HUES6 (cell line): ENCODE data around the gene KIF18B.
"Not testable (repeated sequence)": the region's sequence is repeated elsewhere in the genome, so short reads cannot be mapped to it uniquely, and the experiment has no call there.

Source experiments
- H3K27ac ChIP-seq: 2 replicates; pipeline ENCODE4 v1.7.0; 2013; ENCODE audit warnings: low read depth, mild to moderate bottlenecking, low read length, inconsistent platforms
- H3K27me3 ChIP-seq: 2 replicates; pipeline ENCODE4 v1.6.1; 2013; ENCODE audit warnings: low read length; ENCODE audit not compliant: control insufficient read depth, insufficient read depth
- H3K36me3 ChIP-seq: 2 replicates; pipeline ENCODE4 v1.6.1; 2013; ENCODE audit warnings: low read length; ENCODE audit not compliant: control insufficient read depth, insufficient read depth
- H3K4me1 ChIP-seq: 2 replicates; pipeline ENCODE4 v1.6.1; 2013; ENCODE audit warnings: low read length; ENCODE audit not compliant: control insufficient read depth, insufficient read depth
- H3K4me3 ChIP-seq: 2 replicates; pipeline ENCODE4 v1.5.1; 2013; ENCODE audit warnings: low read depth, low read length
- H3K9ac ChIP-seq: one replicate; pipeline ENCODE4 v1.6.1; 2013; ENCODE audit warnings: mild to moderate bottlenecking, low read length
- H3K9me3 ChIP-seq: 2 replicates; pipeline ENCODE4 v1.6.1; 2013; ENCODE audit warnings: low read depth, low read length; ENCODE audit not compliant: control insufficient read depth, insufficient read depth

KIF18B gene

DNA sequence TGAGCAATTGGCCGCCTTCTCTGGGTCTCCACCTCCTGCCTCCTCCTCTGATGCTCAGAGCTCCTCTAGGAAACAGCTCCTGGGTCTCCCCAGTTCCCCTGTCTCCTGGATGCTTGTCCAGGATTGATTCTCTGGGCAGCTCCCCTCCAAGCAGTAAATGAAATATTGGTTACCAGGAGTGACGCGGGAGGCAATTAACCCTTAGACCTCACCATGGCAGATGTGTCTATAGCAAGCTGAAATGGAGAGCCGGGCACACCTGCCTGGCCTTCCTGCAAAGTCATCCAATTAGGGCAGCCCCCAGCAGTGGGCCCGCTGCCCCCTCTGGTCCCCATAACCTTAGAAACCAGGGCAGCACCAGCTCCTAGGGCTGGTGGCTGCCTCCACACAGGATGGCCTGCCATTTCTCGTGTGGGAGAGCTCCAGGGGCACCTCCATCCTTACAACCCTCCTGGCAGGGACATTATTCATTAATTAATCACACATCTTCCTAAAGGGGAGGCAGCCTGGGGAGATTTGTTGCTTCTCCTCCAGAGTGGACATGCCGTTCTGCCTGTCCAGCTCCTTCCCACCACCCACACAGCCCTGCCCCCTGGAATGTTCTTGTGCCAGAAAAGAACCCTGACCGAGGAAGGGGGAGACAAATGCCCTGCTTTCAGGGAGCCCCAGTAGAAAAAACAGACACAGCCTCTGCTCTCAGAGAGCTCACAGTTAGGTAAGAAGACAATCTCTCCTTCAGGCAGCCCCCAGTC lies 8.3 kb upstream of the KIF18B start:
- no peak overlapping the region for H3K4me3 ChIP-seq
- H3K9me3 ChIP-seq, result no peaks in the 10 kb centered on the region

DNA sequence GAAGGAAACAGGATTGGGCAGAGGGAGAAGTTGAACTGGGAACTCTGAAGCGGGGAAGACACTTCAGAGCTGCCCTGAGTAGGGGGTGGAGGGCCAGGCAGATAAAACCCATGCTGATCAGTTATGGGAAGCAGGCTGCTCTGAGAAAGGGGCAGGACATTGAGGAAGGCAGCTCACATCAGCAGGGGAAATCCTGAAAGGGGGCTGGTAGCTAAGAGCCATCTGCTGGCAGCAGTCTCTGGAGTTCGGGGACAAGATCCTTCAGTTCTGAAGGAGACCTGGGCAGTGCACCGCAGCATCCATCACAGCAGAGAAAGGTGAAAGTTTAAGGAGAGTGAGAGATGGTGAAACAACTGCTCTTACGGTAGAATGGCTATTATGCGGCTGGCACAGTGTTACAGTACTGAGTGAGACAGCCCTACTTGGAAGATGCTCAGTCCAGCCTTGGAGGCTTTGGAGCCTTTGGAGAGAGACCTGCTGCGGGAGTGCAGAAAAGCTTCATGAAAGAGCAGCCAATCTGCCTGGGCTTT lies 5.4 kb upstream of the KIF18B start:
- no peak overlapping the region for H3K9ac ChIP-seq
- peaks cover 3% of the 10 kb centered on the region; the same call in 1 of the 2 replicates for H3K4me1 ChIP-seq
- H3K36me3 ChIP-seq, result no peaks in the 10 kb centered on the region
- H3K4me3 ChIP-seq, result no peak overlapping the region
- no peaks in the 10 kb centered on the region for H3K9me3 ChIP-seq
- no peak overlapping the region for H3K27ac ChIP-seq
- no peaks in the 10 kb centered on the region; the same call in 1 of the 2 replicates for H3K27me3 ChIP-seq

More for the DNA sequence above, 8.3 kb upstream of the KIF18B start:
- Histone ChIP-seq H3K27me3 (peaks cover 12% of the 10 kb centered on the region; the same call in 1 of the 2 replicates), H3K4me1 (peaks cover 4% of the 10 kb centered on the region), H3K27ac (no peak overlapping the region), H3K36me3 (no peaks in the 10 kb centered on the region), H3K9ac (no peak overlapping the region)

DNA sequence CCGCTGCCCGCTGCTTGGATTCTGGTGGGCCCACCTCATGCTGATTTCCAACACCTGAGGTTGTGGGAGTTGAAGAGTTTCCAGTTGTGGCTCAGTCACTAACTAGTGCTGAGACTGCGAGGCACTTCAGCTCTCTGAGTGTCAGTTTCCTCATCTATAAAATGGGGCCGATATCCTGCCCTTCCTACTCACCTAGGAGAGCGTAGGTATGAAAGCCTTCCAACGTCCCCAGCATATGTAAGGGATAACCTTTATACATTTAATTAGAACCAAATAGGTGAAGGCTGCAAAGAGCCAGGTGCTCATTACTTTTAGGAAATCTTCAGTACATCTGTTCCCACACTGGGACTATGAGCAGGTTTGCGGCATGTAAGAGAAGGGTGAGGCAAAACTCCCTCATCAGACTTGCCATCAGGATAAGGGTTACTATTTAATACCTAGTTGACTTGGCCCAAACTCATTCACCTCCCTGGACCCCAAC lies 782 bp upstream of the KIF18B start:
- peak overlapping the region; percentile 83 for H3K9ac ChIP-seq
- H3K9me3 ChIP-seq, result no peaks in the 10 kb centered on the region
- H3K4me3 ChIP-seq, result peak overlapping the region; percentile 92
- peaks cover 5% of the 10 kb centered on the region for H3K4me1 ChIP-seq
- no peaks in the 10 kb centered on the region for H3K27me3 ChIP-seq
- no peak overlapping the region for H3K27ac ChIP-seq
- H3K36me3 ChIP-seq, result peaks cover 9% of the 10 kb centered on the region; the same call in 1 of the 2 replicates

DNA sequence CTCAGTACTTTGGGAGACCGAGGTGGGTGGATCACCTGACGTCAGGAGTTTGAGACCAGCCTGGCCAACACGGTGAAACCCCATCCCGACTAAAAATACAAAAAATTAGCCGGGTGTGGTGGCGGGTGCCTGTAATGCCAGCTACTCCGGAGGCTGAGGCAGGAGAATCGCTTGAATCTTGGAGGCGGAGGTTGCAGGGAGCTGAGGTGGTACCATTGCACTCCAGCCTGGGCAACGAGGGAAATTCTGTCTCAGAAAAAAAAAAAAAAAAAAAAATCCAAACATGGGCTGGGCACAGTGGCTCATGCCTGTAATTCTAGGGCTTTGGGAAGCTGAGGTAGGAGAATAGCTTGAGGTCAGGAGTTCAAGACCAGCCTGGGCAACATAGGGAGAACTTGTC lies 1.9 kb downstream of the KIF18B start:
- H3K4me3 ChIP-seq, result peak overlapping the region; percentile 92; the same call in 1 of the 2 replicates
- not testable (repeated sequence) for H3K4me1 ChIP-seq

DNA sequence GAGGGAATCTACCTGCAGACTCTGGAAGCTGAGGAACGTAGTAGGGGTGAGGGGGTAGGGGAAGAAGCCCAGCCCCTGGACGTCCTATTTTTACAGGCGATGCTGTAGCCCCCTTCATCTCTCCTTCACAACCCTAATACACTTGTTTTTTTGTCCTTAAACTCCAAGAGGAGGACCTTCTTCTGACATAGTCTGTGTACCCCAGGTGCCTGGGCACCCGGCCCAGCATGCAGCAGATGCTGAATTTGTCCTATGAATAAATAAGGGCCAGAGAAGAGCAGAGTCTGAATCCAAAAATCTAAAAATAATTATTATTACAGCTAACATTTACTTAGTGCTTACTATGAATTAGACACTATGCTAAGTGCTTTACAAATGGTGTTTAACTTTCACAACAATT lies 5.1 kb downstream of the KIF18B start:
- H3K36me3 ChIP-seq, result peaks cover 33% of the 10 kb centered on the region

More for the DNA sequence above, 1.9 kb downstream of the KIF18B start:
- H3K27ac ChIP-seq, H3K9ac ChIP-seq, H3K27me3 ChIP-seq, H3K9me3 ChIP-seq: not testable (repeated sequence)
- peaks cover 24% of the 10 kb centered on the region for H3K36me3 ChIP-seq

DNA sequence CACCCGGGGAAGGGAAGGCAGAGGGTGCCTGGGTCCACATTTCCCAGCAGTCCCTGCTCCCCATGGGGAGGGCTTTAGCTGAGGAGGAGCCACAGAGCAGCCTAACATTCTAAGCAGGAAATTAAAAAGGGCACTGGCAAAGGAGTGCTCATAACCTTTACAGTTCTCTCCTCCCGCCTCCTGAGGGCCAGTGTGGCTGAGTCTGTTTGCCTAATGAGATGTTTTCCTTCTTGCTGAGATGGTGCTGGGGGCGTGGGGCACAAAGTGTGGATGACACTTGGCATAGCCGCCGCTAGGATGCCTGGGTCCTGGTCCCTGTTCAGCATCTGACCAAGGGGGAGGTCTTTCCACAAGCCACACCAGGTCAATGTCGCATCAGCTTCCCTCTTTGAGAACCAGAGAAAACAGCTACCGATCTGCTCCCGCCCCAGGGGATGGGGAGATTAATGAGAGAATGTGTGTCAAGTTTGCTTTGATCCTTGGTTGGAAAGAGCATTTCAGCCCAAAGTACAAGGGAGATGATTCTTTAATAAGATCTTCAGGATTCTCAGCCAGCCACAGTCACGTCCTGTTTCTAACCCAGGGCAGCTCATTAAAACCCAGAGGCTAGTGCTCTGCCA lies 5.8 kb downstream of the KIF18B start:
- Histone ChIP-seq H3K36me3 (peaks cover 36% of the 10 kb centered on the region), H3K4me3 (no peak overlapping the region), H3K27ac (no peak overlapping the region), H3K27me3 (no peaks in the 10 kb centered on the region), H3K9ac (no peak overlapping the region), H3K4me1 (no peaks in the 10 kb centered on the region; the same call in 1 of the 2 replicates), H3K9me3 (no peaks in the 10 kb centered on the region)

More for the DNA sequence above, 5.1 kb downstream of the KIF18B start:
- Histone ChIP-seq H3K9me3 (no peaks in the 10 kb centered on the region), H3K27ac (no peak overlapping the region), H3K4me1 (no peaks in the 10 kb centered on the region; the same call in 1 of the 2 replicates), H3K27me3 (no peaks in the 10 kb centered on the region), H3K4me3 (no peak overlapping the region), H3K9ac (no peak overlapping the region)

DNA sequence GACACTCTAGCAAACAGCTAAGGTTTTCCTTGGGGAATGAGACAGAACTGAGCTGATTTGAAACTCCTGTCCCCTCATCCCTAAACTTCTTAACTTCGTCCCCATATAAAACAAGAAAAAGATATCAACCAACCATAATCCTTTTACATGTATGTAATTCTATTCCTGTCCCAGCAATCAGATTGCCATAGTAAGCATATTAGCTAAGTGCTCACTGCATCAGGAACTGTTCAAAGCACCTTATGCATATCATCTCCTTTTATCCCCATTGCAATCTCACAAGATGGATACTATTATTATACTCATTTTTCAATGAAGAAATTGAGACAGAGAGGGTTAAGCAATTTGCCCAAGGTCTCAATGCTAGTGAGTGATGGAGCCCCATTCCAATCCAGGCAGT lies 6.8 kb downstream of the KIF18B start:
- no peaks in the 10 kb centered on the region for H3K27me3 ChIP-seq

DNA sequence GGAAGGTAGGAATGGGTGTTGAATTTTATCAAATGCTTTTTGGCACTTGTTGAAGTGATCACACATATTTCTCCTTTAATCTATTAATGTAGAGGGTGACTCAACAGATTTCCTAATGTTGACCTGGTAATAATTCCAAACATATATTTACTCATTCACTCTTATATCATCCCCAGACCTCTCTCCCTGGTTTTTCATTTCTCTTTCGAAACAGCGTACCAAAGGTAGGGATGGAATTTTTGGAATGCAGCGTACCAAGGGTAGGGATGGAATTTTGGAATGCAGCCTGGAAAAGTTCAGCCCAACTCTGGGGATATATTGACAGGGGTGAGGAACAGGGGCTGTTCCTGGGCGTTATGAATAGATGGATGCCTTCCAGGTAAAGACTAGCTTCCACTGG lies 7.3 kb downstream of the KIF18B start:
- Histone ChIP-seq H3K9me3 (no peaks in the 10 kb centered on the region), H3K4me1 (no peaks in the 10 kb centered on the region), H3K36me3 (peaks cover 45% of the 10 kb centered on the region), H3K9ac (no peak overlapping the region), H3K27ac (no peak overlapping the region), H3K4me3 (no peak overlapping the region), H3K27me3 (no peaks in the 10 kb centered on the region)

More for the DNA sequence above, 6.8 kb downstream of the KIF18B start:
- Histone ChIP-seq H3K27ac (no peak overlapping the region), H3K4me3 (no peak overlapping the region), H3K9ac (no peak overlapping the region), H3K36me3 (peaks cover 41% of the 10 kb centered on the region), H3K9me3 (no peaks in the 10 kb centered on the region), H3K4me1 (no peaks in the 10 kb centered on the region)

DNA sequence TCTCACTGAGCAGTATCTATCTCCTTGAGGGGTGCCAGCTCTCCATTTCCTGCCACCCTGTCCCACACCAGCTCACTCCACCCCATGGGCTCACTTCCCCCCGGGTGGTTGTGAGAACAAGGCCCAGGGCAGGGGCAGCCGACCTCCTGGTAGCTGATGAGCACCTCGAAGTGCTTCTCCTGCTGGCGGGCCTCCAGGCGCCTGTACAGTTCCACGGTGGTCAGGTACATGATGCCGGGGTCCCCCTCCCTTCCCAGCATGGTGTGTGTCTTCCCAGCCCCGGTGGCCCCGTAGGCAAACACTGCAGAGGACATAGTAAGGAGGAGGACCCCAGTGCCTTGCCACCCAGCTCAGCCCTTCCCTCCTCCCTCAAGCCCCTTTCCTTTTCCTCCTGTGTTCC lies 12.5 kb downstream of the KIF18B start:
- Histone ChIP-seq H3K4me1 (no peaks in the 10 kb centered on the region), H3K9ac (no peak overlapping the region), H3K9me3 (no peaks in the 10 kb centered on the region), H3K4me3 (no peak overlapping the region), H3K36me3 (peaks cover 73% of the 10 kb centered on the region), H3K27me3 (no peaks in the 10 kb centered on the region), H3K27ac (no peak overlapping the region)

DNA sequence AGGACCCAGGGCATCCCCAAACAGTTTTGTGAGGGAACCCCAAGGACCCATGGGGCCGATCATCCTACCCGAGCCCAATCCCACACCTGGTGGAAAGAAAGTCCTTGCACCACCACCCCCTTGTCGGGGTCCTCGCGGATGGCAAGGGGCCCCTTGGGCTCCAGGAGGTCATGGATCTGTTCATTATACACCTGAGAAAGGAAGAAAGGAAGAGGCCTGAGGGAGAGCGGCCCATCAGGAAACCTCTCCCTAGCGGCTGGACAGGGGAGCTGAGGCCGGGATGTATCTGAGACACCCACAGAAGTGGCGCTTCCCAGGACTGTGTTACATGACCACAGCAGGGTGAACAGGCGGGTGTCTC lies 12.8 kb downstream of the KIF18B start:
- H3K9ac ChIP-seq, result no peak overlapping the region
- H3K9me3 ChIP-seq, result no peaks in the 10 kb centered on the region
- H3K27ac ChIP-seq, result no peak overlapping the region
- no peaks in the 10 kb centered on the region for H3K4me1 ChIP-seq
- no peaks in the 10 kb centered on the region for H3K27me3 ChIP-seq
- peaks cover 77% of the 10 kb centered on the region for H3K36me3 ChIP-seq
- no peak overlapping the region for H3K4me3 ChIP-seq
